PC-9 (cell line): ENCODE results near the gene SMC4. TPM values are rescaled to one million over a fixed set of nuclear protein-coding genes. Genes with fewer than 3 reads are reported as not detected.

Experiments used
- BruUV-seq: library from RNA; stranded (reverse); fragments of 400-500 nt; replicated peaks from 2 replicates; lab custom pipeline; 2021; lab: Mats Ljungman, UMichigan
- CTCF ChIA-PET: fragments of 300-600 bp; sonication (Branson Sonifier 250); formaldehyde crosslinking; loops from one replicate; lab custom pipeline; 2022; ENCODE audit warnings: antibody characterized with exemption; lab: Charles Lee
- POLR2A ChIA-PET: fragments of 300-600 bp; sonication (Branson Sonifier 250); formaldehyde crosslinking; loops from one replicate; lab custom pipeline; 2022; ENCODE audit warnings: antibody characterized with exemption; ENCODE audit not compliant: unreplicated experiment; lab: Charles Lee
- DNase-seq, 2 experiments: peaks; one replicate each; pipeline versions ENCODE4 v3.0.0 to v3.0.0-alpha.2; 2015 to 2022; ENCODE audit warnings: mixed read lengths in 1 of 2
- H2AFZ ChIP-seq: fragments of 200-600 bp; sonication (generic); 2 replicates; pipeline ENCODE4 v1.8.1; 2017; ENCODE audit warnings: antibody characterized with exemption
- H3F3A ChIP-seq: fragments of 200-600 bp; sonication (generic); 2 replicates; pipeline ENCODE4 v1.8.1; 2017; ENCODE audit warnings: antibody characterized with exemption, mild to moderate bottlenecking, low read depth; ENCODE audit not compliant: insufficient read depth
- H3K27ac ChIP-seq: fragments of 200-600 bp; sonication (generic); 2 replicates; pipeline ENCODE4 v1.6.1; 2016; ENCODE audit warnings: mixed run types
- H3K27me3 ChIP-seq: fragments of 200-600 bp; sonication (generic); 2 replicates; pipeline ENCODE4 v1.6.1; 2016; ENCODE audit warnings: low read depth, mixed run types; ENCODE audit not compliant: insufficient read depth
- H3K36me3 ChIP-seq: fragments of 200-600 bp; sonication (generic); 2 replicates; pipeline ENCODE4 v1.6.1; 2016; ENCODE audit warnings: low read depth, mixed run types
- H3K4me1 ChIP-seq: fragments of 200-600 bp; sonication (generic); replicated peaks from 2 replicates; pipeline ENCODE4 v1.6.1; 2016; ENCODE audit warnings: mixed run types; ENCODE audit not compliant: insufficient read depth
- H3K4me2 ChIP-seq: fragments of 200-600 bp; sonication (generic); 2 replicates; pipeline ENCODE4 v1.6.1; 2017; ENCODE audit warnings: mixed run types
- H3K4me3 ChIP-seq: fragments of 200-600 bp; sonication (generic); 2 replicates; pipeline ENCODE4 v1.6.1; 2016; ENCODE audit warnings: mixed run types
- H3K79me2 ChIP-seq: fragments of 200-600 bp; sonication (generic); 2 replicates; pipeline ENCODE4 v1.6.1; 2017; ENCODE audit warnings: low read depth, mixed run types
- H3K9me2 ChIP-seq: fragments of 200-600 bp; sonication (generic); 2 replicates; pipeline ENCODE4 v1.8.1; 2017; ENCODE audit warnings: mild to moderate bottlenecking; ENCODE audit not compliant: insufficient read depth
- H3K9me3 ChIP-seq: fragments of 200-600 bp; sonication (generic); 2 replicates; pipeline ENCODE4 v1.8.1; 2016; ENCODE audit warnings: low read depth; ENCODE audit not compliant: insufficient read depth
- H4K20me1 ChIP-seq: fragments of 200-600 bp; sonication (generic); 2 replicates; pipeline ENCODE4 v1.8.1; 2017; ENCODE audit not compliant: insufficient read depth
- EZH2 ChIP-seq: fragments of 200-600 bp; sonication (generic); IDR thresholded peaks from 2 replicates; pipeline ENCODE4 v1.8.0; 2017; ENCODE audit warnings: antibody characterized with exemption, low read depth
- intact Hi-C: fragments of 100-400 bp; cut with micrococcal nuclease; formaldehyde crosslinking; loops from one replicate; pipeline ENCODE4 v1.10.0; 2022; ENCODE audit not compliant: unreplicated experiment
- total RNA-seq: library from RNA; stranded (reverse); gene quantifications from 2 replicates; pipeline ENCODE4 v1.2.3, GENCODE V29; 2021
- TF ChIP-seq, protein P1 (sequence below): fragments of 200-600 bp; sonication (generic); conservative IDR thresholded peaks from 2 replicates; pipeline ENCODE4 v1.6.1; 2017; ENCODE audit warnings: mixed run types, antibody characterized with exemption, mild to moderate bottlenecking, moderate library complexity

SMC4 gene
- total RNA-seq, 1 experiment from 2014 or later: 181 TPM

DNA sequence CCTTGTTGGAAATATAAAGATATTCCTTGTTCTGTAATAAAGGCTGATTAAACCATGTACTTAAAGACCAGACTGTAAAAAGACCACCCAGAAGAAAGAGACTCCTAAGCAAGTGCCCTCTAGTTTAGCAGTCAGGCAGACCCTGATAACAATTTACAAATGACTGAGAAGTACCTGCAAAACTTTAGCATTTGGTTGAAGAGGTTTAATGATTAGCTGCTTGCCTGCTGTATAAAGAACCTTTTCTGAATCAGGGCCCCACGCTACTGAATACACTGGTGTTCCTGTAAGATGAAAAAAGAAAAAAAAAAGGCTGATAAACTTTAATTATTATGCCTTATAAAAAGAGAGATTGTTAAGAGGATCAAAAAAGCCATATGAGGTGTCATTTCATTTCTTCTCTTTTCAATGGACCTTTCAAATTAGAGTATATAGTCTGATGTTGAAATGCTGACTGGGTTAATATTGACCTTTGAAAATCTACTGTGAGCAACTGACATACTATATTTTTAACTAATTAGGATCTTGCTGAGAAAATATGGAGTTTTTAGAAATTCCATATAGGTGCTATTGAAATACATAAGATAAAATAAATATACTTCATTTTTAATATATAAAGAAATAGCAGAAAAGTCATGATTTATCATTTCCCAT, 33.5 kb upstream of the SMC4 start:
- peaks cover 12% of the 10 kb centered on the region; the same call in 1 of the 2 replicates for H3K36me3 ChIP-seq
- ChIA-PET CTCF (no interaction called here), POLR2A (no interaction called here)
- H3K4me3 ChIP-seq: no peak overlapping the region
- intact Hi-C loops: no loop called here
- TF ChIP-seq, protein P1, sequence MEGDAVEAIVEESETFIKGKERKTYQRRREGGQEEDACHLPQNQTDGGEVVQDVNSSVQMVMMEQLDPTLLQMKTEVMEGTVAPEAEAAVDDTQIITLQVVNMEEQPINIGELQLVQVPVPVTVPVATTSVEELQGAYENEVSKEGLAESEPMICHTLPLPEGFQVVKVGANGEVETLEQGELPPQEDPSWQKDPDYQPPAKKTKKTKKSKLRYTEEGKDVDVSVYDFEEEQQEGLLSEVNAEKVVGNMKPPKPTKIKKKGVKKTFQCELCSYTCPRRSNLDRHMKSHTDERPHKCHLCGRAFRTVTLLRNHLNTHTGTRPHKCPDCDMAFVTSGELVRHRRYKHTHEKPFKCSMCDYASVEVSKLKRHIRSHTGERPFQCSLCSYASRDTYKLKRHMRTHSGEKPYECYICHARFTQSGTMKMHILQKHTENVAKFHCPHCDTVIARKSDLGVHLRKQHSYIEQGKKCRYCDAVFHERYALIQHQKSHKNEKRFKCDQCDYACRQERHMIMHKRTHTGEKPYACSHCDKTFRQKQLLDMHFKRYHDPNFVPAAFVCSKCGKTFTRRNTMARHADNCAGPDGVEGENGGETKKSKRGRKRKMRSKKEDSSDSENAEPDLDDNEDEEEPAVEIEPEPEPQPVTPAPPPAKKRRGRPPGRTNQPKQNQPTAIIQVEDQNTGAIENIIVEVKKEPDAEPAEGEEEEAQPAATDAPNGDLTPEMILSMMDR: no peak
- BruUV-seq: no TSS peak
- no peak overlapping the region for H3K4me2 ChIP-seq
- no peaks in the 10 kb centered on the region for H4K20me1 ChIP-seq
- H3K27ac ChIP-seq: no peak overlapping the region
- H3K4me1 ChIP-seq: no peaks in the 10 kb centered on the region
- no peaks in the 10 kb centered on the region for H3K79me2 ChIP-seq
- no peaks in the 10 kb centered on the region for H3K9me2 ChIP-seq
- no peak overlapping the region for H2AFZ ChIP-seq
- no peak for DNase-seq
- H3K9me3 ChIP-seq: no peaks in the 10 kb centered on the region
- H3F3A ChIP-seq: no peaks in the 10 kb centered on the region
- H3K27me3 ChIP-seq: no peaks in the 10 kb centered on the region

GRCh38 chr3:160368804-160369203, 30.6 kb upstream of the SMC4 start:
- Histone ChIP-seq H3F3A (no peaks in the 10 kb centered on the region), H3K27ac (no peak overlapping the region), H3K27me3 (no peaks in the 10 kb centered on the region), H3K4me3 (no peak overlapping the region), H3K9me2 (no peaks in the 10 kb centered on the region), H3K79me2 (no peaks in the 10 kb centered on the region), H3K36me3 (peaks cover 12% of the 10 kb centered on the region; the same call in 1 of the 2 replicates), H3K9me3 (peaks cover 4% of the 10 kb centered on the region; the same call in 1 of the 2 replicates), H4K20me1 (no peaks in the 10 kb centered on the region), H2AFZ (no peak overlapping the region), H3K4me2 (no peak overlapping the region), H3K4me1 (no peaks in the 10 kb centered on the region)
- BruUV-seq: no TSS peak
- intact Hi-C loops: no loop called here
- ChIA-PET POLR2A (no interaction called here), CTCF (no interaction called here)
- no peak for DNase-seq
- TF ChIP-seq EZH2: no peak
- TF ChIP-seq, protein P1: no peak

DNA sequence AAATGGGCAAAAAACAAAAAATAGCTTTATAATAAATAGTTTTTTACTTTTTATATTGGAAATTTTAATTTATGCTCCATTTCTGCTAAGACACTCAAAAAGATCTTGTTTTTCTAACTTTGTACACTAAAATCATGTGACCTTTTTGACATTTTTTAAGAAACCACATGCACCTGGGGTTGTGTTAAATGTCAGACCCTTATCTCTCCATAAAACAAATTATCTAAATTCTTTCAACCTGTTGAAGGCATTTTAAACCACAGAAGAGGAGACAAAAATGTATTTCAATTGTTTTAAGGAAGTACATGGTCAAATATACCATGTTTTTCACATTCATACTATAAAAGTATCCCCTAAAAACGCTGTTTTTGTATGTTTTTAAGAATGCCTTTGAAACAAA, 29.7 kb upstream of the SMC4 start:
- H3K4me3 ChIP-seq: no peak overlapping the region
- H3F3A ChIP-seq: no peaks in the 10 kb centered on the region
- no peak overlapping the region for H3K4me2 ChIP-seq
- no peak overlapping the region for H2AFZ ChIP-seq
- H3K9me3 ChIP-seq: peaks cover 4% of the 10 kb centered on the region; the same call in 1 of the 2 replicates
- no peak for DNase-seq
- TF ChIP-seq, protein P1: no peak
- no peak for TF ChIP-seq EZH2
- intact Hi-C loops: no loop called here
- no peaks in the 10 kb centered on the region for H3K79me2 ChIP-seq
- H3K36me3 ChIP-seq: peaks cover 14% of the 10 kb centered on the region
- no peaks in the 10 kb centered on the region for H4K20me1 ChIP-seq
- H3K27ac ChIP-seq: no peak overlapping the region
- H3K9me2 ChIP-seq: no peaks in the 10 kb centered on the region
- ChIA-PET CTCF (interaction anchor here (1.1 kb wide), 1 partner anchor 337 kb away, joined by 4 read pairs; no protein-coding TSS in a partner anchor), POLR2A (interaction anchor here (0.6 to 0.7 kb wide), 2 partner anchors 113 to 206 kb away, joined by 4 read pairs; no protein-coding TSS in a partner anchor)
- BruUV-seq: no TSS peak
- no peaks in the 10 kb centered on the region for H3K27me3 ChIP-seq
- no peaks in the 10 kb centered on the region for H3K4me1 ChIP-seq
